Left forelimb (tissue), 1 donor: ENCODE data around the gene FAM3B.
A peak's percentile ranks its signal among the peaks of the same experiment; 100 is the strongest.

Experiments used
- DNase-seq: peaks from one replicate; pipeline ENCODE4 v3.0.0-alpha.2; 2018; ENCODE audit warnings: low spot score

The FAM3B gene

GRCh38 chr21:41369105-41369919 lies 52.7 kb downstream of the FAM3B start:
- peak; percentile 60 for DNase-seq

- DNase-seq = peak; percentile 22
Observed at GRCh38 chr21:41369920-41370839, 53.6 kb downstream of the FAM3B start.

DNA sequence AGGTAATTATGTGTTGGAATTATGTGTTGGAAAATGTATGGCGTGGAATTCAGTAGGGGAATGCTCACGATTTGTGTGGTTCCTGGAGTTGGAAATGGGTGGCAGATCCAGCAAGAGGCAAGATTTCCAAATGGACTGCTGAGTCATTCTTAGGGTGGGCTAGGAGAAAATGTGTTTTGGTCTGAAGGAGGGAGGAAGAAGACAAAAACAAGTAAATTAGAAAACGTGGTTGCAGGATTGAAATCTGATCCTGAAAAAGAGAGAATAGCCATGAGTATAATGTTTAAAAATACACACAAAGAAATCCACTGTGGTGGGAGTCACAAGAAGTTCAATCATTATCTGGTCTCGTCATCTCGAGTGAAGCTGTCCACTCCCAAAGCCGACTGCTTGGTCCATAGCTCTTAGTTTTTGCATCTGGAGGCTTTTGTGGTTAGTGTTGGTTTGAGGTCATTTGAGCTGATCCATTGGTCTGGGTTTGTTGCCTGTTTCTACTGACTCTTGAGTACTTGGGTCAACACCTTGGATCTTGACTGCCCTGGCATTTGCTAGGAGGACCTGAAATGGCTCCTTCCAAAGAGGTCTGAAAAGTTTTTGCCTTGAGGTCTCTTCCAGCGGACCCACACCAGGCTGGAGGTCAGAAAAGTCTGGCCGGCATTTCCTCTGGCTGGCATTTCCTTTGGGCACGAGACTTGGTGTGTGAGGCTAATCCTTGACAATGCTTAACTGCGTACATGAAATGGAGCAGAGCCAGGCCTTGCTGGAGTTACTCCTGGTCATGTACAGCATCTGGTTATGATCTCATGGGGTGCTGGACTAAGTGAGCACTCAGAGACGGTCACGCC lies 54.5 kb downstream of the FAM3B start:
- DNase-seq = peak; percentile 53

- peak; percentile 22 for DNase-seq
Observed at GRCh38 chr21:41371685-41372030, 55.1 kb downstream of the FAM3B start.

DNA sequence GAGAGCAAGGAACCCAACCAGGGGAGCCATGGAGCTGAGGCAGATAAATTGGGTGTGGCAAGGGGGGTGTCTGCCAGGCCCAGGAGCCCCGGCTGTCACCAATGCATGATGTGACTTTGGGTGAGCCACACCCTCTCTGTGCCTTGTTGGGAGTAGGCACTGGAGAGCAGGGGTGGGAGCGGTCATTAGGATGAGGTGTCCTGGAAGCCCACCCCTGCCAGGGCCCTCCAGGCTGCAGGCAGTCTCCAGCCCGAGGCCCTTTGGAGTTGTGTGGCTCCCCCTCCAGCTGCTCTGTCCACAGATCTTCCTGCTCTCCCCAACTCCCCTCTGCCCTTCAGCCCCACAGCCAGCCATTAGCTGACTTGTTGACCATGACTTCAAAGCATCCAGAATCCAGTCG lies 56.7 kb downstream of the FAM3B start:
- peak; percentile 36 for DNase-seq

- no peak for DNase-seq
Observed at GRCh38 chr21:41373763-41374162, 57.2 kb downstream of the FAM3B start.

GRCh38 chr21:41374177-41374712 lies 57.6 kb downstream of the FAM3B start:
- DNase-seq = peak; percentile 46

GRCh38 chr21:41374867-41375533 lies 58.4 kb downstream of the FAM3B start:
- DNase-seq = peak; percentile 49

DNA sequence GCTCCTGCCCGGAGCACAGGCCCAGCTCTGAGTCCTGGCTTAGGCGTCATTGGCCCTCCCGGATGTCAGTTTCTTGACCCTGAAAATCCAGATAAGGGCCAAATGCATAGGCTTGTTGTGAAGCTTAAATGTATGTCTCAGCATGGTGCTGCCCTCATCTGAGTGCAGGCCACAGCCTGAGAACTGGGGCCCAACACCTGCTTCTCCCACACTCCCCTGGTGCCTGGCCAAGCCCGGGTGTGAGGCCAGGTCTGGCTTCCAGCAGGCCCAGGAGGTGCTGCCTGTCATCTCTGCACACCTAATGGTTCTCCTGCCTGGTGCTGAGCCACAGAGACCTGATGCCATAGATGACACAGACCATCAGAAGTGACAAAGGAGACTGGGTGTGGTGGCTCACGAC lies 59.3 kb downstream of the FAM3B start:
- peak; percentile 53 for DNase-seq

GRCh38 chr21:41377715-41378114 lies 61.1 kb downstream of the FAM3B start:
- peak; percentile 44 for DNase-seq

- peak; percentile 26 for DNase-seq
Observed at GRCh38 chr21:41378849-41379248, 62.2 kb downstream of the FAM3B start.

DNA sequence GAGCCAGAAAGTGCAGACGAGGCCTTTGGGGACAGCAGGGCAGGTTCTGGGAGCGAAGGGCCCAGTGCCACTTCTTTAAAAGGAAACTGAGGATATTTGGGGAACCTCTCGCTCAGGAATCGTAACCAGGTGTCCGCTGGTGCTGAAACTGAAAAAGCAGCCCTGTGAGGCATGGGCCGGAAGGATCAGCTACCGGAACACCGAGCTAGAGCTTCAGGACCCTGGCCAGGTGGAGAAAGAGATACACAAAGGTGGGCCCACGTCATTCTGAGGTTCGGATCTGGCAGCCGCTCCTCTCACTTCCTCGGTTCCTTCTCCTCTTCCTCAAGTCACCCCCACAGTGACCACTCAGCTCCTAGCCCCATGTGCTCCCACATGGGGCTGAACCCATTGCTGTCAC lies 63.3 kb downstream of the FAM3B start:
- peak; percentile 52 for DNase-seq

DNA sequence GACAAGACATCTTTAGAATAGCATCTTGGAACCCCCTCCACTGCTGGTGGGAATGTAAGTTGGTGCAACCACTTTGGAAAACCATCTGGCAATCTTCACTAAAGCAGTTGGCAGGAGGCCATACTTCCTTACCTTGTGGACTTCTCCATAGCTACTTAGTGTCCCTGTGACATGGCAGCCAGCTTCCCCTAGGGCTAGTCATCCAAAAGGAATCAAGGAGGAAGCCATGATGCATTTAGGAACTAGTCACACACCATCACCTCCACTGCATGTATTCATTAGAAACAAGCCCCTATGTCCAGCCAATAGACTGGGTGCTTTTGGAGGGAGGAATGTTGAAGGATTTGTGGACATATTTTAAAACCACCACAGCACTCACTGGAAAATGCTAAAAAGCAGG lies 65.1 kb downstream of the FAM3B start:
- DNase-seq = no peak

- no peak for DNase-seq
Observed at GRCh38 chr21:41387042-41387819, 70.6 kb downstream of the FAM3B start.

DNA sequence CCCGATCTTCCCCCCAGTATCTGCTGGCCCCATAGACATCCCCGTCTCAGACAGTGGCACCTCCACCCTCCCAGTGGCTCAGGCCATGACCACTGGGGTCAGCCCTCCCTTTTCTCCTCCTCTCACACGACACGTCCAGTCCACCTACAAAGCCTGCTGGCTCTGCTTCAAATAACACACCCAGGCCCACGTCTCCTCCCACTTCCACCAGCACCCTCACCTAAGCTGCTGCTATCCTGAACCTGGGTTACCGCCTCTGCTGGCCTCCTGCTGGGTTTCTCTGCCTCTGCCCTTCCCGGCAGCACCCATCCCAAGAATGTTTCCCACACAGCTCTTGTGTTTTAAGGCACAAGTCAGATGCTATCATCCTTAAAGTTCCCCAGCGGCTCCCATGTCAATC lies 71.2 kb downstream of the FAM3B start:
- DNase-seq = no peak

DNA sequence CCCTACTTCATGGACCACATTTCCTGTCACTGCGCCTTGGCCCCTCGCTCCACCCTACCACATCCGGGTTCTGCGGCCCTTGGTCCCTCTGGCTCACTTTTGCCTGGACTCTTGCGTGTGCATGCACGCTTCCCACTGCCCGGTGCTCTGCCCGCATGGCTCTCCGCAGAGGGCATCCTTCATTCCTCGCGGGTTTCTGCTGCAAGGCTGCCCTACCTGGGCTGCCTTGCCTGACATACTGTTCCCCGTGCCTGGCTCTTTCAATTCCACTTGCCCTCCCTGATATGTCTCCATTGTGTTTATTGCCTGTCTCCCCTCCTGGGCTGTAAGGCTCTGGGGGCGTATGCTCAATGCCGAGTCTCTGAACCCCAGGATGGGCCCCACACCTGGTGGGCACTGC lies 71.7 kb downstream of the FAM3B start:
- DNase-seq = no peak

GRCh38 chr21:41390043-41390639 lies 73.5 kb downstream of the FAM3B start:
- no peak for DNase-seq

- DNase-seq = no peak
Observed at GRCh38 chr21:41393876-41394465, 77.4 kb downstream of the FAM3B start.

GRCh38 chr21:41396558-41397075 lies 80.0 kb downstream of the FAM3B start:
- DNase-seq = no peak
